GM19193 (cell line): Measurements from ENCODE around the gene SIAH3.

Experiments used
- POLR2A ChIP-seq: IDR thresholded peaks from 4 replicates; pipeline ENCODE4 v1.6.1; 2011; ENCODE audit not compliant: insufficient read depth, insufficient read length; ENCODE audit errors: extremely low read depth

SIAH3 gene

GRCh38 chr13:45763419-45763818 is 88.1 kb downstream of the SIAH3 start:
- no peak for TF ChIP-seq POLR2A

- TF ChIP-seq POLR2A = no peak
Observed at GRCh38 chr13:45752510-45752909, 99.0 kb downstream of the SIAH3 start.

- no peak for TF ChIP-seq POLR2A
Observed at GRCh38 chr13:45751885-45752284, 99.7 kb downstream of the SIAH3 start.

GRCh38 chr13:45750566-45750965 is 101.0 kb downstream of the SIAH3 start:
- no peak for TF ChIP-seq POLR2A

GRCh38 chr13:45748941-45749759 is 102.4 kb downstream of the SIAH3 start:
- TF ChIP-seq POLR2A = no peak

GRCh38 chr13:45747071-45747470 is 104.5 kb downstream of the SIAH3 start:
- no peak for TF ChIP-seq POLR2A

- TF ChIP-seq POLR2A = no peak
Observed at GRCh38 chr13:45744979-45745378, 106.6 kb downstream of the SIAH3 start.

- TF ChIP-seq POLR2A = no peak
Observed at GRCh38 chr13:45742985-45743384, 108.6 kb downstream of the SIAH3 start.

- no peak for TF ChIP-seq POLR2A
Observed at GRCh38 chr13:45737571-45738017, 114.0 kb downstream of the SIAH3 start.

GRCh38 chr13:45733361-45733760 is 118.2 kb downstream of the SIAH3 start:
- TF ChIP-seq POLR2A = no peak

- TF ChIP-seq POLR2A = no peak
Observed at GRCh38 chr13:45732916-45733315, 118.6 kb downstream of the SIAH3 start.

GRCh38 chr13:45731455-45731854 is 120.1 kb downstream of the SIAH3 start:
- no peak for TF ChIP-seq POLR2A

- TF ChIP-seq POLR2A = no peak
Observed at GRCh38 chr13:45728759-45729158, 122.8 kb downstream of the SIAH3 start.
